Tongue (tissue), 2 donors: ENCODE results near the gene TMEM185B. TPM values are rescaled to one million over a fixed set of nuclear protein-coding genes. Genes with fewer than 3 reads are reported as not detected.

Experiments
- DNase-seq: peaks from one replicate; pipeline ENCODE4 v3.0.0-alpha.2; 2015
- total RNA-seq: library from RNA; depleted of rRNA; stranded (reverse); fragments of >200 nt; gene quantifications from one replicate; pipeline ENCODE4 v1.2.3, GENCODE V29; 2014

TMEM185B gene
- total RNA-seq, 1 donor from 2014 or later = 19.5 TPM

- DNase-seq = no peak
Measured at GRCh38 chr2:120231564-120231973, 8.4 kb upstream of the TMEM185B start.

GRCh38 chr2:120230515-120231471 is 7.6 kb upstream of the TMEM185B start:
- no peak for DNase-seq

- DNase-seq = no peak
Measured at GRCh38 chr2:120229341-120229740, 6.1 kb upstream of the TMEM185B start.

- DNase-seq = peak; percentile 30
Measured at GRCh38 chr2:120228503-120228902, 5.3 kb upstream of the TMEM185B start.

- no peak for DNase-seq
Measured at GRCh38 chr2:120227111-120227991, 4.2 kb upstream of the TMEM185B start.

DNA sequence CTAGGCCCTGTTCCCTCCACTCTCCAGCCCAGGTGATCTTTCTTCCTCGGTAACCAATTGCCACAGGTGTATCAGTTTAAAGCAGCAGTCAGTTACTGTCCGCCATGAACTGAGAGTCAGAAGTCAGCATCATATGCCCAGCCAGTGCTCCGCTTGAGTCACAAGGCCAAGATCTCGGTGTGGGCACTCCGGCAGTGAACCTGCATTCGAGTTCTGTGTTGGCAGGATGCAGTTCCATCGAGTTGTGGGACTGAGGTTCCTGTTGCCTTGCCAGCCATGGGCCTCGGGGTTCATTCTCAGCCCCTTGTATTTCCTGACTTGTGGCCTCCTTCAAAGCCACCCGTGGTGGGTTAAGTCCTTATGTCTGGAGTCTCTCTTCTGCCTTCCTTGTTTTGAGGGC is 3.1 kb upstream of the TMEM185B start:
- no peak for DNase-seq

DNA sequence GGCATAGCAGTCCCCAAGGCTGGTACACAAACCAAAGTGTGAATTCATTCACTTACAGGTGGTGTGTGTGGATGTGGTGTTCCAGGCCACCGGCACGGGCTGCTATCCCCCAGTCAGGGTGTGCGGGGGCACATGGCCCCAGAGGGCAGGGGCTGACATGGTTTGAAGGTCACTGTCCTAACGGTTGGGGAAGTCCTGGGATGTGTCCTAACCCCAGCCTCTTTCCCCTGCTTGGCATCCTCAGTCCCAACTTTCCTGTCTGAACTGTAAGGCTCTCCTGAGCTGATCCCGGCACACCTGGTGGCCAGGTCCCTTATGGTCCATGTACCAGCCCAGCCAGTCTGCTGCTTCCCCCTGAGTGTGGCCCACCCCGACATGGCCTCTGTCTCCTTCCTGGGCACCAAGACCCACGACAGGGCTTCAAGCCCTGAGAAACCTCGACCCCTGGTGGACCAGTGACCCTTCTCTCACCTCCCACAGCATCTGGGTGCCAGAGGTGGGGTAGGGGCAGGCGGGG is 2.4 kb upstream of the TMEM185B start:
- no peak for DNase-seq

DNA sequence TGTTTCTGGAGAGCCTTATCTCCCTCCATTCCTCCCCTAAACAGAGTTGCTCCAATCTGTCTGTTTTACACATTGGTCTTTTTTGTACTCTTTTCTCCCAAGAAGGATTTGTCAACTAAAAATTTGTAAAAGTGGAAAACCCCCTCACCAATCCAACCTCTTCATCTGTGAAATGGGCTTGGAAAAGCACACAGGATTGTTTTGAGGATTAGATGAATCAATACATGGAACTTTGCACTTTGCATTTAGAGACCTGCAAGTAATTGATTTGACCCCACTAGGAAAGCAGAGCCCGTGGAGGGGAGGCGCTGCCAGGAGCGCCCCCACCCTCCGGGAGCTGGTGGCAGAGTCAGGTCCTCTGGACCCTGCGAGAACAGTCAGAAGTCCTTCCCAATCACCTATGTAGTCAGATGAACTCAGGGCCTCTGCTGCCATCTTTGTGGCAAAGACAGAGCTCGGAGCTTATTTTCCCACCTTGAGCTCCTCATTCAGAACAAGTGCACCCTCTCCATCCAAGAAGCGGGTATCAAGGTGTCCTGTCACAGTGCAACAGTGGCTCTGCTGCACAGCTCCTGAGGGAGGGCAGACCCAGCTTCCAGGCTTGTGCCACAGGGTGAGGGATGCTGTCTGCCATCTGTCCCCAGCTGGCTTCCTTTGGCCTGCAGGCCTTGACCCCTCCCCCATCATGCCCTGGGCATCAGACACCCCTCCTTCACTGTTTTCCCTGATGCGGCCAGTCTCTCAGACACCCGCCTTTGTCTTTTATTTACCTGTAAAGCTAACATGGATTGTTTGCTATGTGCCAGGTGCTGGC is 1.7 kb upstream of the TMEM185B start:
- DNase-seq = no peak

GRCh38 chr2:120224256-120224655 is 1.1 kb upstream of the TMEM185B start:
- DNase-seq = no peak

- no peak for DNase-seq
Measured at GRCh38 chr2:120222186-120223033, 790 bp downstream of the TMEM185B start.

- DNase-seq = no peak
Measured at GRCh38 chr2:120221616-120222015, 1.6 kb downstream of the TMEM185B start.

DNA sequence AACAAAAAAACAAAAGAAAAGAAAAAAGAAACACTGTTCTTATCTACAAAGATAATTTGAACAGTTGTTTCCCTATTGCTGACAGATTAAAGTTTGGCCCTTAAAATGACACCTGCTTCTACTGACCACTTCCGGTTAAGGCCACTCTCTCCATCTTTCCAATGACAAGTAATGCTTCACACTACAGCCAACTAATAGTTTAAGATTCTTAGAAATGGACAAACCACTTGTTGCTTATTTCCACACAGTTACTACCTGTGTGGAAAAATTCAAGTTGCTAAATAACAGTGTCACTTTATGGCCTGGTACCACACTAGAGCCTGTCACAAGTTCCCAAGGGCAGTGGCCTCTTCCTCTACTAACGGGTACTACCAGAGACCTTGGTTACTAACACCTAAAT is 2.4 kb downstream of the TMEM185B start:
- no peak for DNase-seq

DNA sequence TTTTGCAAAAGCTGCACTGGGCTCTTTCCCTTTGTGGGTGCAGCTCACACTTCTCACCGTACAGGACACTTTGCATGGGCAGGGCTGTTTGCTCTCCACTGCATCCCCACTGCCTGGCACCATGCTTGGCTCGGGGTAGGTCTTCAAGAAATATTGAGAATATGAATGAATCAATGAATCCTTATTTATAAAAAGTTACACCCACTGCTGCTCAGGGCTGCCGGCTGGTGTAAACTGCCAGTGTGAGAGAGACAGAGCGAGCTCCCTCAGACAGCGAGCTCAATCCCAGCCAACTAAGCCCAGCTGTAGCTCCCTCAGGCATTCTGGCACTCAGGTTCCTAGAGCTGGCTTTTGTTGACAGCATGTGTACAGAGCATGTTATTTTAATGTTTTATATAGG is 3.4 kb downstream of the TMEM185B start:
- DNase-seq = no peak

DNA sequence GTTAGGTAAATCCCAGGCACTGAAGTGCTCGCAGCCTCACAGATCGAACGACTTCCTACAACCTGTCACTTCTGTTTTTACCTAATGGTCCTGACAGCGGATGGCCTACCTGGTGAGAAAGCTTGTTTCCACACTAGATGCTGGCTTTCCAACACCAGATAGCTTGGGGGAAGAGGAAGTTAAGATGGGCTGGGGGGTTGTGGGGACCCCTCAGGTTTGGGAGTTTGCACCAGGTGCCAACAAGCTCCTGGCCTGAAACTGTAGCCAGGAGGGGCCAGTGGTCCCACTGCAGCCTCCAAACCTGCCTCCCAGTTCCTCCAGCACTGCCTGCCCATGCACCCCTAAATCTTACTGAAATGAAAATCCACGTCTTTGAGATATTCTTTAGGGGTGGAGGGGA is 3.9 kb downstream of the TMEM185B start:
- no peak for DNase-seq

DNA sequence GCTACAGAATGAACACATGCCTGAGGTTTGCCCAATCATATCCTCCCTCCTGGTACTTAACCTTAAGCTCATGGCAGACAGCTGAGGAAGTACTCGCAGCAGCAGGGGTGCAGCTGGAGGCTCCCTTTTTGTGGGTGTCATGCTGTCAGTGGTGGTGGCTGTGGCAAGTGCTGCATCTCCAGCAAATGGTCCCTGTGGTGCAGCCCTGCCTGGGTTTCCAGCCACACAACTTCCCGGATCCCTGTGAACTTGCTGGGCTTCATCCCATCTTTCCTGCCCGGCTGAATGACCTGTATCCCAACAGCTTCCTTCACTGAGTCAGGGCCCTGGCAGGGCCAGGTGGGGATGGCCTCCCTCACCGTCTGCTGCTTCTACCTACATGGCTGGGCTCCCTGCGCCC is 5.0 kb downstream of the TMEM185B start:
- no peak for DNase-seq

DNA sequence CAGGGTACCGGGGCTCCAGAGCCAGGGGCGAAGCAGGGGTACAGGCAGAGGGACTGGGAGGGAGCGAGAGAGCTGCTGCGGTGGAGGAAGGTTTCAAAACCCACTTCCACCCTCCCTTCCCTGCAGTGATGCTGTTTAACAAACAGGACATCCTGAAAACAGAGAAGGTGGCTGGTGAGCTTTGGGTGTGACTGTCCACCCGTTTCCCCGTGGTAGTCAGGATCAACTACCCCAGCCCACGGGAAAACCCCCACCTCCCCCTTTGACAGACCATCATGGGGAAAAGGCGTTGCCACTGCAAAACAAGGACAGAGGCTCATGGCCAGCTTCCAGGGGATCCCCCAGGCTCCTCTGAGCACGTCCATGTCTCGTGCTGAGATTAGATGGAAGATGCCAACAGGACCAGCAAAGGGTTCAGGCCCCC is 12.9 kb downstream of the TMEM185B start:
- DNase-seq = no peak

DNA sequence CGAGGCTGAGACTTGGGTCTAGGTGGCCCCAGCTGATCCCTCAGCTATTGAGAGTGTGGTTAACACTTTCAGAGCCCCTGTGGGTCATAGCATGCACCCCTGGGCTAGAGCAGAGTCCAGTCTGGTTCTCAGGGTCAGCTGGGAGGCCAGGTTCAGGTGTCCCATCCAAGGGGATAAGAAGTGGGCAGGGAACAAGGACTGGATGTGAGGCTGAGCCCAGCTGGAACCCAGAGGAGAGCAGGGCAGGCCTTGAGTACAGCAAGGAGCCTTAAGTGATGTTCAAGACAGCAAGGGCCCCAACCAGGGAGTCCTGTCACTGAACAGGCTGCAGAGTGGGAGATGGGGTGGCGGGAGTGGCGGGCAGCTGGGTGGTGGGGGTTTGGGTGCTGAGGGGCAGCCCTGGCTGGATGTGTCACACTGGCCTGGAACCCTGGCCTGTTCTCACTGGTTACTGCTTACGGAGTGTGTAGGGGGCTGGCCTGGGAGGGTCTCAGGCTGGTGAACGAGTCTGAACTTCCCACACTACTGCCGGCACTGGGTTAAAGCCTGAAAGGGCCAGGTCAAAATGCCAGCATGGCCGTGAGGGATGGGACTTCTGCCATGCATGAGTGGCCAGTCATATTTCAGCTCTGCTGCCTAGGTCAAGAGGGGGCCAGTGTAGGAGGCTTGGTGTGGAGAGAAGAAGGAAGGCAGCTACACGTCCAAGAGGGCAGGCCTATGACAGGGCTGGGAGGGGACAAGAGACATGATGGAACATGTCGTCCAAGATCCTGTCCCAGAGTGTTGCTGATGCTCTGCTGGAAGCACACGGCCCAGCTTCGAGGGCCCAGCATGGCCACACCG is 13.6 kb downstream of the TMEM185B start:
- DNase-seq = no peak

DNA sequence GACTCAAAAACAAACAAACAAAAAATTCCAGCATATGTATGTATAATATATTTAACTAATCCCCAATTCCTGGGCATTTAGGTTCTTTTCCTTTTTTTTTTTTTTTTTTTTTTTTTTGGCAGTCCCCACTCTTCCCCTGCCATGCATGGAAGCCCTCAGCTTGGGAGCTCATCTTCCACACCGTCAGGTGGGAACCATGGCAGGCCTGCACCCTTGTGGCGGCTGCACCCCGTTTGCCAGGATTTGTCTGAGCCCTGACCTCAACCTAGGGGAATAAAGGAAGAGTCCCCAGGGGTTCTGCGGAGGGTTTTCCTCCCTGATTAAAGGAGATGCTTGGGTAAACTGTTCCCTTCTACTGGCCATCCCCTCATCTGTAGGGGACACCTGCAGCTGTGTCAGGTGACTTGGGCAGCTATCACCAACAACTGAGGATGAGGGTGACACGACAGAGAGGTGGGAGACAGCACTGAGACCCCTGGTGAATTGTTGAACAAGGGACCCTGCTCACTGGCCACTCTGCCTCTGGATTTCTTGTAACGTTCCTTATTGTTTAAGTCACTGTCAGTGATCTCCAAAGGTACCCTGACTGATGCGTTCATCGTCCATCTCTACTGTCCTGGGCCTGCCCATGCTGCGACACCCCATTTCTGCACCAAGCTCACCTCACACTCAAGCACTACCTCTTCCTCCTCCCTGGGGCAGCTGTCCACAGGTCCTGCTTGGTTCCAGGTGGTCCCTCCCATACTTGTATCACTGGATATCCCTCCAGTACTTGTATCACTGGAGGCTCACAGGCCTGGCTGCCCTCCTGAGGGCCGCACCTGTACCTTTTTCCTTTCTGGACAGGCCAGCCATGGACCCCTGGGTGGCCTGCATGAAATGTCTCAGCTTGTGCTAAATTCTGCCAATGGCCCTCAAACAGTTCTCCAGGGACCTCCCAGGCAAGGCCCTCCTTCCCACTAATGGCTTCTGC is 14.5 kb downstream of the TMEM185B start:
- DNase-seq = no peak
